ENCODE results near the gene SUCNR1.
A peak's percentile ranks its signal among the peaks of the same experiment; 100 is the strongest.
"Not testable (repeated sequence)": the region's sequence is repeated elsewhere in the genome, so short reads cannot be mapped to it uniquely, and the experiment has no call there.

Gene SUCNR1

GRCh38 chr3:151880416-151880690 lies 6.9 kb downstream of the SUCNR1 start:
- H3K4me3 ChIP-seq (ENCODE audit: low read depth in 1 of 2, low read length in 1 of 2): no peak overlapping the region
- H3K36me3 ChIP-seq: no peaks in the 10 kb centered on the region
- H3K27ac ChIP-seq: no peak overlapping the region
- H3K27me3 ChIP-seq: no peaks in the 10 kb centered on the region
- no peak for TF ChIP-seq CTCF (IDR thresholded peaks at IDR 0.05)
- H3K4me1 ChIP-seq (ENCODE audit: control insufficient read depth in 1 of 2, insufficient read depth in 1 of 2, low read depth in 1 of 2, low read length in 1 of 2): peaks cover 41 to 56% of the 10 kb centered on the region in 2 experiments
- no peaks in the 10 kb centered on the region for H3K9me3 ChIP-seq

GRCh38 chr3:151881137-151881536 lies 7.7 kb downstream of the SUCNR1 start:
- H3K9me3 ChIP-seq: no peaks in the 10 kb centered on the region
- H3K4me3 ChIP-seq (ENCODE audit: low read depth in 1 of 2, low read length in 1 of 2): no peak overlapping the region
- no peaks in the 10 kb centered on the region for H3K27me3 ChIP-seq
- H3K36me3 ChIP-seq: no peaks in the 10 kb centered on the region
- H3K27ac ChIP-seq: peak overlapping the region; percentile 30
- TF ChIP-seq CTCF (IDR thresholded peaks at IDR 0.05): no peak
- H3K4me1 ChIP-seq (ENCODE audit: control insufficient read depth in 1 of 2, insufficient read depth in 1 of 2, low read depth in 1 of 2, low read length in 1 of 2): peaks cover 33 to 56% of the 10 kb centered on the region in 2 experiments

- not testable (repeated sequence) for H3K4me3 ChIP-seq (ENCODE audit: low read depth in 1 of 2, low read length in 1 of 2); H3K27me3 ChIP-seq; H3K9me3 ChIP-seq; H3K36me3 ChIP-seq
- Histone ChIP-seq H3K27ac (peak overlapping the region; percentile 36), H3K4me1 (ENCODE audit: control insufficient read depth in 1 of 2, insufficient read depth in 1 of 2, low read depth in 1 of 2, low read length in 1 of 2) (peaks cover 23 to 45% of the 10 kb centered on the region in 2 experiments)
Measured at GRCh38 chr3:151885397-151885796, 12.0 kb downstream of the SUCNR1 start.

- Histone ChIP-seq H3K4me1 (ENCODE audit: control insufficient read depth in 1 of 2, insufficient read depth in 1 of 2, low read depth in 1 of 2, low read length in 1 of 2) (peaks cover 42 to 62% of the 10 kb centered on the region in 2 experiments), H3K27ac (peak overlapping the region; percentile 90)
- not testable (repeated sequence) for H3K4me3 ChIP-seq (ENCODE audit: low read depth in 1 of 2, low read length in 1 of 2); H3K9me3 ChIP-seq; H3K27me3 ChIP-seq; H3K36me3 ChIP-seq
Measured at GRCh38 chr3:151887450-151888211, 14.2 kb downstream of the SUCNR1 start.

- Histone ChIP-seq H3K4me3 (ENCODE audit: low read depth in 1 of 2, low read length in 1 of 2) (peak overlapping the region; percentile 13), H3K27me3 (no peaks in the 10 kb centered on the region), H3K36me3 (no peaks in the 10 kb centered on the region), H3K4me1 (ENCODE audit: control insufficient read depth in 1 of 2, insufficient read depth in 1 of 2, low read depth in 1 of 2, low read length in 1 of 2) (peaks cover 57 to 80% of the 10 kb centered on the region in 2 experiments), H3K27ac (peak overlapping the region; percentile 90), H3K9me3 (no peaks in the 10 kb centered on the region)
- TF ChIP-seq CTCF (IDR thresholded peaks at IDR 0.05): no peak
Measured at GRCh38 chr3:151890721-151891141, 17.3 kb downstream of the SUCNR1 start.

GRCh38 chr3:151891721-151892120 lies 18.3 kb downstream of the SUCNR1 start:
- no peaks in the 10 kb centered on the region for H3K36me3 ChIP-seq
- TF ChIP-seq CTCF (IDR thresholded peaks at IDR 0.05): no peak

More at GRCh38 chr3:151891721-151892120, 18.3 kb downstream of the SUCNR1 start:
- Histone ChIP-seq H3K27me3 (no peaks in the 10 kb centered on the region), H3K27ac (peak overlapping the region; percentile 90), H3K4me3 (ENCODE audit: low read depth in 1 of 2, low read length in 1 of 2) (peak overlapping the region; percentile 13 to 26), H3K9me3 (no peaks in the 10 kb centered on the region), H3K4me1 (ENCODE audit: control insufficient read depth in 1 of 2, insufficient read depth in 1 of 2, low read depth in 1 of 2, low read length in 1 of 2) (peaks cover 67 to 87% of the 10 kb centered on the region in 2 experiments)
